ENCODE data around the gene LRP10.
A peak's percentile ranks its signal among the peaks of the same experiment; 100 is the strongest.
"Not testable (repeated sequence)": the region's sequence is repeated elsewhere in the genome, so short reads cannot be mapped to it uniquely, and the experiment has no call there.

Gene LRP10

DNA sequence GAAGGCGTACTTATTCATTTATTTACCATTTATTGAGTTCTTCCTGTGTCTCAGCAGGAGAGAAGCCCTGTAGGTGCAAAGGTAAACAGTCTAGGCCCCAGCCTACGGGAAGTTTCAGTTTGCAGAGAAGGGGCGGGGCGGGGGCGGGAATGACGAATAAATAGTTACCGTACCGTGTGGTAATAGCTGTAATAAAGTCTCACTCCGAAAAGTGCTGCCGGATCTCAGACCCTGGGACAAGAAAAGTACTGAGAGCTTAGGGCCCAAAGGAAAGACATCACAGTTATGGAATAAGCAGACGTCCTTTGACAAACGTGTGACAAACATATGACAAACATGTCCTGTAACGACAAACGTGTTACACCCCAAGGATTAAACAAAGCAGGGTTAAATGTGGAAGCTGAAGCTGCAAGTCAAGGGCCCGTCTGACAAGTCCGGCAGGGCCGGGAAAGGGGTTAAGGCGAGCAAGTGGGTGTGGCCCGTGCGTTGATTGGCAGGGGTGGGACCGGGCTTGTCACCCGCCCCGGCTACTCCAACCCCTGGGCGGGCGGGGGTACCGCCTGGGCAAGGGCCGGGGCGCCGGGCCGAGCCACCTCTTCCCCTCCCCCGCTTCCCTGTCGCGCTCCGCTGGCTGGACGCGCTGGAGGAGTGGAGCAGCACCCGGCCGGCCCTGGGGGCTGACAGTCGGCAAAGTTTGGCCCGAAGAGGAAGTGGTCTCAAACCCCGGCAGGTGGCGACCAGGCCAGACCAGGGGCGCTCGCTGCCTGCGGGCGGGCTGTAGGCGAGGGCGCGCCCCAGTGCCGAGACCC lies at the start of gene LRP10:
Gene LRP10 (plus strand): TSS at position 517 of the 809 bp plus-strand sequence. CDS start 564 bp downstream, outside the sequence.
- peak; percentile 94 for DNase-seq (ENCODE audit: low spot score)

- DNase-seq (ENCODE audit: low spot score) = no peak
These were observed 49.4 kb upstream of the LRP10 start for GRCh38 chr14:22822016-22822570.

DNA sequence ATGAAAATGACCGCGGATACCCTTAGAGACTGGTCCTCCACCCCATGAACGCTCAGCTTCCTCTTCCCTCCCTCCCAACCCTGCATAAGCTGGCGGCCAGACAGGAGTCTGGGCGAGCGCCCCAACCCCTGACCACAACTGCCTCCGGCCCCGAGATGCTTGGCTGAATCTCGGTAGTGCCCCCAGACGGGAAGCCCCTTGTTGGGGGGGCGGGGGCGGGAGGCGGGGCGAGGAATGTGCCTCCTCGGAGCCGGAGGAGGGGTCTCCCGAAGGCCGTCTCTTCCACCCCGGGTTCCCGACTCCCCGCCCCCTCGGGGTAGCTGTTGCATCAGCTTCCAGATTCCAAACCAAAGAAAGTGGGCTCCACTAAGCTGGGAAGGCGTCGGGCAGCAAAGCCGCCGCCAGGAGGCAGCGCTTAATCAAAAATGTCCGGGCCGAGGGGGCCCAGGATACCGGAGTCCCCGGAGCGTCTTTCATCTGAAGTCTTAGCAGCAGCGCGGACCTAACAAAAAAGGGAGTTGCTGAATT lies 48.9 kb upstream of the LRP10 start:
- peak; percentile 92 for DNase-seq (ENCODE audit: low spot score)

- DNase-seq (ENCODE audit: low spot score) = peak; percentile 82
These were observed 46.7 kb upstream of the LRP10 start for GRCh38 chr14:22824711-22825359.

DNA sequence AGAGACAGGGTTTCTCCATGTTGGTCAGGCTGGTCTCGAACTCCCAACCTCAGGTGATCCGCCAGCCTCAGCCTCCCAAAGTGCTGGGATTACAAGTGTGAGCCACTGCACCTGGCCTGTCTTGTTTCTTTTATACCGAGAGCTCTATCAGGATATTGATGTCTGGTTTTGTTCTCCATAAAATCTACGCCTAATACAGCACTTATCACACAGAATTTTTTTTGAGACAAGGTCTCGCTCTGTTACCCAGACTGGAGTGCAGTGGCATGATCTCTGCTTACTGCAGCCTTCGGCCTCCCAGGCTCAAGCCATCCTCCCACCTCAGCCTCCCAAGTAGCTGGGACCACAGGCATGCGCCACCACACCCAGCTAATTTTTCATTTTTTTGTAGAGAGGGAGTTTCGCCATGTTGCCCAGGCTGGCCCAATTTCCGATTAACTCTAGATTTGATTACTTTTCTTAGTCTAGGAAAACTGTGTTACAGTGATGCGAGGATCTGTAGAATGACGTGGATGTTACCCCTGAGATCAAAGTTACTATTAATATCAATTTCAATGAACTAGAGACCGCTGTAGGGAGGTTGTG lies 42.4 kb upstream of the LRP10 start:
- DNase-seq (ENCODE audit: low spot score) = not testable (repeated sequence)

DNA sequence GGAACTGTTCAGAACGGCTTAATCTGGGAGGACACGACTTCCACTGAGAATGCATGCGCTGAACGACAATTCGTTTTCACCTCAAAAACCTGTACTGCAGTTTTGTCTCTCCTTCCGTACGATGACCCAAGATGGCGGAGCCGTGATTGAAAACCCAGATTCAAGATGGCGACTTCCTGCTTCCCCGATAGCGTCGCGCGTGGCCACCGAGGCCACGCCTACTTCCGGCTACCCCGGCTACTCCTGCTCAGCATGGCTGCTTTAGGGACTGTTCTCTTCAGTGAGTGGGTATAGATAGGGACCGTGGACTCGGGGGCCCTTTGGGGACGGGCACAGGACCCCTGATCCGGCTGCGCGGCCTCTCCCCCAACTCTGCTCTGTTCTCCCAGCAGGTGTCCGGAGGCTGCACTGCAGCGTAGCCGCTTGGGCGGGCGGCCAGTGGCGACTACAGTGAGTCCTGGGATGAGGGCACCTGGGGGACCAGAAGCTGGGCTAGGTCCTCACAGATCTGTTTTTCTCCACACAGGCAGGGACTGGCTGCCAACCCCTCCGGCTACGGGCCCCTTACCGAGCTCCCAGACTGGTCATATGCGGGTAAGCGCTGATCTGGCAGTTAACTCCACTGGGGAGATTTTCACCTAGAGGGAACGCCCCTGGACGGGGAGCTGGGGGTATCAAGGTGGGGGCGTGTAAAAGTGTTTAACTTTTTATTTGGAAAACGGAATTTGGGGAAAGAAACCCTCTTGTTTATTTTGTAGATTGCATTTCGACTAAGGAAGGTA lies 41.7 kb upstream of the LRP10 start, which contains the start of gene MRPL52:
Gene MRPL52 (plus strand): TSS at position 227 of the 782 bp plus-strand sequence. CDS start 26 bp downstream, at position 253.
- DNase-seq (ENCODE audit: low spot score) = peak; percentile 90

DNA sequence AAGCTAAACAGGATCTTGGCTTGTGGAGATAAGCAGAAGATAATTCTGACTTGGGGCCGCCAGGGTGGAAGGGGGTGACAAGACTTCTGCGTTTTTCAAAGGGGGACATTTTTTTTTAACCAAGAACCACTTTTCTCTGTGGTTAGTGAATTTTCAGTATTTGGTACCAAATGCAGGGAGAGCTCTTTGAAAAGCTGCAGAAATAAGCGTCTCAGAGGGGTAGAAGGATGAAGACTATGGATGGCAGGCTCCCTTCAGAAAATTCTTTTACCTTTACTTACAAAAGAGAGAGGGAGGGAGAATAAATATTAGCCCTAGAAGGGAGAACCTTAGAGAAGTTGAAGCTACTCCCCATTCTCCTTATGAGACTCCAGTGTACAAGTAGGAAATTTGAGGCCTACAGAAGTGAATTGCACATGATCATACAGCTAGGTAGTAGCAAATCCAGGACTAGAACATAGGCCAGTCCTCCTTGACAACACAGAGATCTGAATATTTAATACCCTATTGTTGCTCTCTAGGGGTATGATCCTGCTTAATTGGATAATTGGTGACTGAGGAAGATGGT lies 41.0 kb upstream of the LRP10 start:
- DNase-seq (ENCODE audit: low spot score) = no peak

- no peak for DNase-seq (ENCODE audit: low spot score)
These were observed 36.0 kb upstream of the LRP10 start for GRCh38 chr14:22835505-22835904.

DNA sequence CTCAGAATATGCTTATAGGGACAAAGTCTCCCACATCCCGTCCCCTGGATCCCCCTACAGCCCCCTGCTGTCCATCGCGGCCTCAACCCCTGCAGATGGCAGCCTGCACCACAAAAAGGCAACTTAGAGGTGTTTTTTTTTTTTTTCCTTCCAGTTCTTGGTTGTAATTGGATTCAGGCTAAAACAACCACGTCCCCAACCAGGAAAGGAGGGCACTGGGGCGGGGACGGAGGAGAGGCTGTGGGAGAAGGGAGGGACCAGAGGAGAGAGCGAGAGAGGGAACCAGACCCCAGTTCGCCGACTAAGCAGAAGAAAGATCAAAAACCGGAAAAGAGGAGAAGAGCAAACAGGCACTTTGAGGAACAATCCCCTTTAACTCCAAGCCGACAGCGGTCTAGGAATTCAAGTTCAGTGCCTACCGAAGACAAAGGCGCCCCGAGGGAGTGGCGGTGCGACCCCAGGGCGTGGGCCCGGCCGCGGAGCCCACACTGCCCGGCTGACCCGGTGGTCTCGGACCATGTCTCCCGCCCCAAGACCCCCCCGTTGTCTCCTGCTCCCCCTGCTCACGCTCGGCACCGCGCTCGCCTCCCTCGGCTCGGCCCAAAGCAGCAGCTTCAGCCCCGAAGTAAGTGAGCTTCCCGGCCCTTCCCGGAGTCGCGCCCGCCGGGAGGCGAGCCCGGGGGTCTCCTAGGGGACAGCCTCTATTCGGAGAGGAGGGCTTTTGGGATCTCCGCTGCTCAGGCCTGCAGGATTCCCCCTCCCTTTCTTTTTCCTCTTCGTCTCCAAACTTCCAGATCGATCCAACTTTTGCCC lies 35.0 kb upstream of the LRP10 start, which contains the start of gene MMP14:
Gene MMP14 (plus strand): TSS at position 285 of the 813 bp plus-strand sequence. CDS start 233 bp downstream, at position 518.
- peak; percentile 94 for DNase-seq (ENCODE audit: low spot score)

- DNase-seq (ENCODE audit: low spot score) = peak; percentile 67
These were observed 34.3 kb upstream of the LRP10 start for GRCh38 chr14:22837114-22837749.

- DNase-seq (ENCODE audit: low spot score) = peak; percentile 72
These were observed 33.6 kb upstream of the LRP10 start for GRCh38 chr14:22837750-22838538.

- DNase-seq (ENCODE audit: low spot score) = peak; percentile 79
These were observed 32.9 kb upstream of the LRP10 start for GRCh38 chr14:22838631-22839041.

- no peak for DNase-seq (ENCODE audit: low spot score)
These were observed 32.3 kb upstream of the LRP10 start for GRCh38 chr14:22839159-22839779.

DNA sequence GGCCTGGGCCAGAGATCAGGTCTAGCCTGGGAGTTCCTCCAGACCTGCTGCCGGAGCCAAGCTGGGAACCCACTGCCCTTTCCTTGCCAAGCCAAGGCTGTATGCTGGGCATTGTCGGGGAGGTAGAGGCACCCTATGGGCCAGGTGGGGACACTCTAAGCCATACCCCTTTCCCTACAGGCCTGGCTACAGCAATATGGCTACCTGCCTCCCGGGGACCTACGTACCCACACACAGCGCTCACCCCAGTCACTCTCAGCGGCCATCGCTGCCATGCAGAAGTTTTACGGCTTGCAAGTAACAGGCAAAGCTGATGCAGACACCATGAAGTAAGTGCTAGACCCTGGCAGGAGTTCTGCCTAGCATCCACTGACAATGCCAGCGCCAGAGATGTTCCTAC lies 30.2 kb upstream of the LRP10 start:
- DNase-seq (ENCODE audit: low spot score) = no peak

DNA sequence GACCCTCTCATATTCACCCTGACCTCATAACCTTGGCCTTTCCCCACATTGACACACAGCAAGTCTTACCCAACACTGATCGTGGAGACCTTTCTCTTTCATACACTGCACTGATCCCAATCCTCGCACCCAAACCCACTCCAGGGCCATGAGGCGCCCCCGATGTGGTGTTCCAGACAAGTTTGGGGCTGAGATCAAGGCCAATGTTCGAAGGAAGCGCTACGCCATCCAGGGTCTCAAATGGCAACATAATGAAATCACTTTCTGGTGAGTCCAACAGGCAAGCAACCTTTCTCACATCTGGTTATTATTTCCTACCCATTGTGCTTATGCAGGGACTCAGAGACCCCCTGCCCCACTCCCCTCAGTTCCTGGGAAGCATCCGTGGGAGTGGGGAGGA lies 29.8 kb upstream of the LRP10 start:
- no peak for DNase-seq (ENCODE audit: low spot score)

DNA sequence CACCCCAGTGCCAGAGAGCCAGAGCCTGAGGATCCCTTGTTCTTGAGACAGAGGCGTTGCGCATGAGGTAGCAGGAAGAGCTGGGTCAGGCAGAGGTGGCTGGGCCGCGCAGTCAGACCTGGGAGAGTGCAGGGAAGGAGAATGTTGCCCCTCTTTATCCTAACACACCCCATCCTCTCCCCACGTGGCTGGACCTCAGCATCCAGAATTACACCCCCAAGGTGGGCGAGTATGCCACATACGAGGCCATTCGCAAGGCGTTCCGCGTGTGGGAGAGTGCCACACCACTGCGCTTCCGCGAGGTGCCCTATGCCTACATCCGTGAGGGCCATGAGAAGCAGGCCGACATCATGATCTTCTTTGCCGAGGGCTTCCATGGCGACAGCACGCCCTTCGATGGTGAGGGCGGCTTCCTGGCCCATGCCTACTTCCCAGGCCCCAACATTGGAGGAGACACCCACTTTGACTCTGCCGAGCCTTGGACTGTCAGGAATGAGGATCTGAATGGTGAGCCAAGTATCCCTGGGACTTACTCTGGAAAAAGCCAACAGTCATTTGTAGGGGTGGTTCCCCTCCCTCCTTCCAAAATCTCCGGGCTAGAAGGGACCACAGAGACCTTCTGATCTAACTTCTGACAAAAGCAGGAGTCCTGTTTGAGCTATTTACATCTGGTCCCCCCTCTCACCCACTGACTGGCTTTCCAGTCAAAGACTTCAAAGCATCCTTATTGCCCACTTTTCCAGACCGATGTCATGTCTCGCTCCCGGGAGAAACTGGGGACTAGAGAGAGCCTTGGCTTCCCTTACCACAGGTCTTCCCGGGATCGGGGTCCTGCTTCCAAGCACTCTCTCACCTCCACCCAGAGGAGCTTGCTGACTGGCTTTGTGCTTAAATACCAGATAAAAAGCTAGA lies 29.1 kb upstream of the LRP10 start:
- DNase-seq (ENCODE audit: low spot score) = no peak
